ENCODE results near the gene DUSP1. TPM values are rescaled to one million over a fixed set of nuclear protein-coding genes. Genes with fewer than 3 reads are reported as not detected.

The DUSP1 gene
- total and polyA plus RNA-seq, 2 of the 13 experiments (the other 11 are each of a cell fraction or from before 2014, with no cell fraction given) = 27.1 to 55.5 TPM

- TF ChIP-seq MAZ (IDR thresholded peaks at IDR 0.05; ENCODE audit: borderline replicate concordance, low read depth, low read length) (no peak), MAZ (CRISPR knock-in tag; IDR thresholded peaks at IDR 0.05; ENCODE audit: low read depth) (no peak), DZIP1 (CRISPR knock-in tag; IDR thresholded peaks at IDR 0.05) (no peak), FOSL2 (CRISPR knock-in tag; IDR thresholded peaks at IDR 0.05) (peak; percentile 93), DNMT3B (CRISPR knock-in tag; conservative IDR thresholded peaks at IDR 0.05) (0 out of 2 replicates have a peak, but pooled peaks have one; percentile 10), SKIL (CRISPR knock-in tag; IDR thresholded peaks at IDR 0.05; ENCODE audit: borderline replicate concordance) (peak; percentile 51; the same call in 1 of the 2 replicates), CBX5 (CRISPR knock-in tag; IDR thresholded peaks at IDR 0.05; ENCODE audit: borderline replicate concordance) (0 out of 2 replicates have a peak, but pooled peaks have one; percentile 32), KDM6A (CRISPR knock-in tag; IDR thresholded peaks at IDR 0.05; ENCODE audit: low read depth) (0 out of 2 replicates have a peak, but pooled peaks have one; percentile 38), SMYD3 (CRISPR knock-in tag; IDR thresholded peaks at IDR 0.05) (0 out of 2 replicates have a peak, but pooled peaks have one; percentile 39), ZMYM3 (CRISPR knock-in tag; IDR thresholded peaks at IDR 0.05) (0 out of 2 replicates have a peak, but pooled peaks have one; percentile 5), MAFF (IDR thresholded peaks at IDR 0.05; ENCODE audit: low read depth, low read length) (peak; percentile 80), NCOR1 (IDR thresholded peaks at IDR 0.05; ENCODE audit: borderline replicate concordance, low read length) (peak; percentile 34; the same call in 1 of the 2 replicates), ZC3H4 (CRISPR knock-in tag; IDR thresholded peaks at IDR 0.05; ENCODE audit: borderline replicate concordance) (no peak), ZNF432 (CRISPR knock-in tag; IDR thresholded peaks at IDR 0.05; ENCODE audit: borderline replicate concordance) (no peak), PHF21A (CRISPR knock-in tag; IDR thresholded peaks at IDR 0.05) (peak; percentile 45; the same call in 1 of the 2 replicates), KAT8 (CRISPR knock-in tag; IDR thresholded peaks at IDR 0.05) (peak; percentile 76), LCORL (IDR thresholded peaks at IDR 0.05) (peak; percentile 47), LCORL (CRISPR knock-in tag; IDR thresholded peaks at IDR 0.05) (peak; percentile 84)
- TF ChIP-seq, protein P1, sequence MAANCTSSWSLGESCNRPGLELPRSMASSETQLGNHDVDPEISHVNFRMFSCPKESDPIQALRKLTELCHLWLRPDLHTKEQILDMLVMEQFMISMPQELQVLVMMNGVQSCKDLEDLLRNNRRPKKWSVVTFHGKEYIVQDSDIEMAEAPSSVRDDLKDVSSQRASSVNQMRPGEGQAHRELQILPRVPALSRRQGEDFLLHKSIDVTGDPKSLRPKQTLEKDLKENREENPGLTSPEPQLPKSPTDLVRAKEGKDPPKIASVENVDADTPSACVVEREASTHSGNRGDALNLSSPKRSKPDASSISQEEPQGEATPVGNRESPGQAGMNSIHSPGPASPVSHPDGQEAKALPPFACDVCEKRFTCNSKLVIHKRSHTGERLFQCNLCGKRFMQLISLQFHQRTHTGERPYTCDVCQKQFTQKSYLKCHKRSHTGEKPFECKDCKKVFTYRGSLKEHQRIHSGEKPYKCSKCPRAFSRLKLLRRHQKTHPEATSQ (CRISPR knock-in tag; IDR thresholded peaks at IDR 0.05; ENCODE audit: borderline replicate concordance) = peak; percentile 20; the same call in 1 of the 2 replicates
- TF ChIP-seq, protein P2, sequence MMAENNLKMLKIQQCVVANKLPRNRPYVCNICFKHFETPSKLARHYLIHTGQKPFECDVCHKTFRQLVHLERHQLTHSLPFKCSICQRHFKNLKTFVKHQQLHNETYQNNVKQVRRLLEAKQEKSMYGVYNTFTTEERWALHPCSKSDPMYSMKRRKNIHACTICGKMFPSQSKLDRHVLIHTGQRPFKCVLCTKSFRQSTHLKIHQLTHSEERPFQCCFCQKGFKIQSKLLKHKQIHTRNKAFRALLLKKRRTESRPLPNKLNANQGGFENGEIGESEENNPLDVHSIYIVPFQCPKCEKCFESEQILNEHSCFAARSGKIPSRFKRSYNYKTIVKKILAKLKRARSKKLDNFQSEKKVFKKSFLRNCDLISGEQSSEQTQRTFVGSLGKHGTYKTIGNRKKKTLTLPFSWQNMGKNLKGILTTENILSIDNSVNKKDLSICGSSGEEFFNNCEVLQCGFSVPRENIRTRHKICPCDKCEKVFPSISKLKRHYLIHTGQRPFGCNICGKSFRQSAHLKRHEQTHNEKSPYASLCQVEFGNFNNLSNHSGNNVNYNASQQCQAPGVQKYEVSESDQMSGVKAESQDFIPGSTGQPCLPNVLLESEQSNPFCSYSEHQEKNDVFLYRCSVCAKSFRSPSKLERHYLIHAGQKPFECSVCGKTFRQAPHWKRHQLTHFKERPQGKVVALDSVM (CRISPR knock-in tag; IDR thresholded peaks at IDR 0.05) = 0 out of 2 replicates have a peak, but pooled peaks have one; percentile 21
Measured at GRCh38 chr5:172782169-172783039, 11.4 kb upstream of the DUSP1 start (continued).
